Immature natural killer cell (primary cell): Measurements from ENCODE around the gene DNAJC10. TPM values are rescaled to one million over a fixed set of nuclear protein-coding genes. Genes with fewer than 3 reads are reported as not detected.
A peak's percentile ranks its signal among the peaks of the same experiment; 100 is the strongest.
"Not testable (repeated sequence)": the region's sequence is repeated elsewhere in the genome, so short reads cannot be mapped to it uniquely, and the experiment has no call there.

Source experiments
- DNase-seq, 3 donors: peaks; one replicate each; pipeline ENCODE4 v3.0.0; 2022; ENCODE audit warnings: mixed read lengths in 1 of 3
- H3K27ac Mint-ChIP-seq, 6 donors: one replicate each; pipeline ENCODE4 v1.8.0; 2020; ENCODE audit warnings: mixed read lengths in 6 of 6, mild to moderate bottlenecking in 5 of 6, inconsistent platforms in 4 of 6, moderate library complexity in 3 of 6
- H3K27me3 Mint-ChIP-seq, 3 donors: one replicate each; pipeline ENCODE4 v1.8.0; 2020 to 2021; ENCODE audit warnings: low read depth in 3 of 3, mild to moderate bottlenecking in 3 of 3, mixed read lengths in 3 of 3, moderate library complexity in 3 of 3, inconsistent platforms in 1 of 3
- H3K36me3 Mint-ChIP-seq, 3 donors: one replicate each; pipeline ENCODE4 v1.8.0; 2020; ENCODE audit warnings: mixed read lengths in 3 of 3, inconsistent platforms in 2 of 3, mild to moderate bottlenecking in 2 of 3
- H3K4me1 Mint-ChIP-seq, 2 donors: one replicate each; pipeline ENCODE4 v1.8.0; 2020; ENCODE audit warnings: inconsistent platforms in 2 of 2, mild to moderate bottlenecking in 2 of 2, mixed read lengths in 2 of 2, moderate library complexity in 1 of 2
- H3K4me3 Mint-ChIP-seq, 5 donors: one replicate each; pipeline ENCODE4 v1.8.0; 2020; ENCODE audit warnings: mild to moderate bottlenecking in 5 of 5, mixed read lengths in 5 of 5, inconsistent platforms in 3 of 5, moderate library complexity in 3 of 5
- H3K9me3 Mint-ChIP-seq, 6 donors: one replicate each; pipeline ENCODE4 v1.8.0; 2020; ENCODE audit warnings: mild to moderate bottlenecking in 6 of 6, mixed read lengths in 6 of 6, inconsistent platforms in 4 of 6, moderate library complexity in 3 of 6
- polyA plus RNA-seq, 3 donors: library from polyadenylated mRNA; unstranded; fragments of 300-500 nt; fragmentation: Illumina TruSeq; gene quantifications; one replicate each; pipeline ENCODE4 v1.2.3, GENCODE V29; 2021

The DNAJC10 gene
- polyA plus RNA-seq, 3 donors from 2014 or later, result 50.3 to 71.3 (median 62.3) TPM

DNA sequence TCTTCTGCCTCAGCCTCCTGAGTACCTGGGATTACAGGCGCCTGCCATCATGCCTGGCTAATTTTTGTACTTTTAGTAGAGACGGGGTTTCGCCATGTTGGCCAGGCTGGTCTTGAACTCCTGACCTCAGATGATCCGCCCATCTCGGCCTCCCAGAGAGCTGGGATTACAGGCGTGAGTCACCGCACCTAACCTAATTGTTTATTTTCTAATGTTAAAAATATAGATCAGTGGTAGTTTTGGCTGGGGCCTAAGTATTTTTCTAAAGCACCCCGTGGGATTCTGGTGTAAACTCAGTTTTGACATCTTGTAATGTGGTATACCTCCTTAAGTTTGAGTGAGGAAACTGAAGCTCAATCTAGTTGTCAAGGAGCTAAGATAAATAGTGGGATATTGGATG, 20.8 kb downstream of the DNAJC10 start:
- not testable (repeated sequence) for H3K4me3 Mint-ChIP-seq, DNase-seq, H3K27ac Mint-ChIP-seq, H3K27me3 Mint-ChIP-seq, H3K9me3 Mint-ChIP-seq
- Mint-ChIP-seq H3K36me3 (peaks cover 17 to 41% (median 31%) of the 10 kb centered on the region in 3 donors), H3K4me1 (peaks cover 8 to 23% of the 10 kb centered on the region in 2 donors)

DNA sequence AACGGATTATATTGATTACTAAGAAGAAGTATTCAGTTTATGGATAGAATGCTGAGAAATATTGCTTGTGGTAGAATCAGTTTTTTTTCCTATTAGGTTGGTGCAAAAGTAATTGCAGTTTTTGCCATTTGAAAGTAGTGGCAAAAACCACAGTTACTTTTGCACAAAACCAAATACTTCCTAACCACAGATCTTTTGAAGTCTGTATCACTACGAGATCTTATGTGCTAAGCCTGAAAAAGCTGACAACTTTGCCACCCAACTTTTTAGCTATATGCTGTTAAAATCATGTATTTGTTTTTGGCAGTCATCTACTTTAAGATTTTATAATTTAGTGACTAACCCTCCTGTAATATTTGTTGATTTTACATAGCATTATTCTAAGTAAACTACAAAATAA, 24.6 kb downstream of the DNAJC10 start:
- H3K4me1 Mint-ChIP-seq, result peaks cover 8 to 9% of the 10 kb centered on the region in 2 donors
- H3K36me3 Mint-ChIP-seq, result peaks cover 38 to 58% (median 43%) of the 10 kb centered on the region in 3 donors
- no peaks in the 10 kb centered on the region for H3K27me3 Mint-ChIP-seq
- DNase-seq, result peak in 1 of 3 donors; percentile 6
- H3K27ac Mint-ChIP-seq, result peak overlapping the region in 1 of 6 donors; percentile 11
- H3K9me3 Mint-ChIP-seq, result no peaks in the 10 kb centered on the region
- H3K4me3 Mint-ChIP-seq, result no peak overlapping the region

DNA sequence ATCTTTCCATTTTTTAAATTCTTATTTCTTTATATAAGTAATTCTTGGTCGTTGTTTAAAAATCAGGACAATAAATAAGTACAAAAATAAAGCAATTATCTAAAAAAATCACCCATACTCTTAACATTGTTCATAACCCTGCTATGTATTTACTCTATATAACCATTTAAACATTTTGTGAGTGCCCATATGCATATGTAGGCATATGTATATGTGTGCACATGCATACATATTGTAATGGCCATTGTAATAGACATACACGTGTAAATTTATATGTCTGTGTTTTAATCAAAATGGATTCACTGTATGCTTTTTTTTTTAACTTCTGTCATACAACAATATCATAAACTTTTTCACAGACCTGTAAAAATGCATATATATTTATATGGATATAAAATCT, 25.6 kb downstream of the DNAJC10 start:
- no peaks in the 10 kb centered on the region for H3K27me3 Mint-ChIP-seq
- DNase-seq, result no peak
- H3K4me3 Mint-ChIP-seq, result no peak overlapping the region
- H3K27ac Mint-ChIP-seq, result no peak overlapping the region
- no peaks in the 10 kb centered on the region for H3K9me3 Mint-ChIP-seq
- H3K4me1 Mint-ChIP-seq, result peaks cover 8 to 9% of the 10 kb centered on the region in 2 donors
- peaks cover 43 to 67% (median 45%) of the 10 kb centered on the region in 3 donors for H3K36me3 Mint-ChIP-seq

DNA sequence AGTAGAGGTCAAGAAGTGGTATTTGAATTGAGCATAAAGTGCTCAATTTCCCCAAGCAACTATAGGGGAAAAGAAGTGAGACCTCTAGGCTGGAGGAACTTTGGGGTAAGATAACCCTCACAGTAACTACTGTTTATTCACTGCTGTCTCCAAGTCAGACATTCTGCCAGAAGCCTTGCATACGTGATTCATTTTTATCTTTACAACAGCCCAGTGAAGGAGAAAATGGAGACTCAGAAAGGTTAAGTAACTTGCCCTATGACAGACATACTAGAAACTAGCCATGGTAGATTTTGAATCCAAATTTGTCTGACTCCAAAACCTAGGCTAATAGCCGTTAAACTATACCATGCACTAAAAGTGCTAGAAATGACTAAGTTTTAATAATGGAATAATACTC, 28.4 kb downstream of the DNAJC10 start:
- Mint-ChIP-seq H3K27me3 (no peaks in the 10 kb centered on the region), H3K36me3 (peaks cover 30 to 56% (median 32%) of the 10 kb centered on the region in 3 donors), H3K27ac (no peak overlapping the region)

DNA sequence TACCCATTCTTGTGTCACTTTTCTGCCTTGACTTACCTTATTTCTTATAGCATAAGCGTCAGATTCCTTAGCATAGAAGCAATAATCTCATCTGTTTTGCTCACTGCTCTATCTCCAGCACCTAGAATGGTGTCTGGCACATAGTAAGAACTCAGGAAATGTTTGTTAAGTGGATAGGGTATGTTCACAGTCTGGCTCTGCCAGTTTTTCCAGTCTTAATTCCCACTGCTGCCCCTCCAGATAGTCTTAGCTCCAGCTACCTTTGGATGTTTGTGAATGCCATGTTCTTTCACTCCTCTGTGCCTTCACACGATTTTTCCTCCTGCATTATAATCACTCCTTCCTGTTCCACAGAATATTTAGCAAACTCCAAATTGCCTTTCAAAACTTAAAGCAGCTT, 29.0 kb downstream of the DNAJC10 start:
- no peak overlapping the region for H3K27ac Mint-ChIP-seq
- DNase-seq, result no peak
- H3K4me3 Mint-ChIP-seq, result no peak overlapping the region
- H3K36me3 Mint-ChIP-seq, result peaks cover 34 to 59% (median 36%) of the 10 kb centered on the region in 3 donors
- H3K27me3 Mint-ChIP-seq, result no peaks in the 10 kb centered on the region
- H3K9me3 Mint-ChIP-seq, result no peaks in the 10 kb centered on the region
- peaks cover 8 to 9% of the 10 kb centered on the region in 2 donors for H3K4me1 Mint-ChIP-seq

More for the DNA sequence above, 28.4 kb downstream of the DNAJC10 start:
- DNase-seq, result no peak
- H3K4me1 Mint-ChIP-seq, result peaks cover 8 to 9% of the 10 kb centered on the region in 2 donors
- H3K9me3 Mint-ChIP-seq, result no peaks in the 10 kb centered on the region
- no peak overlapping the region for H3K4me3 Mint-ChIP-seq

DNA sequence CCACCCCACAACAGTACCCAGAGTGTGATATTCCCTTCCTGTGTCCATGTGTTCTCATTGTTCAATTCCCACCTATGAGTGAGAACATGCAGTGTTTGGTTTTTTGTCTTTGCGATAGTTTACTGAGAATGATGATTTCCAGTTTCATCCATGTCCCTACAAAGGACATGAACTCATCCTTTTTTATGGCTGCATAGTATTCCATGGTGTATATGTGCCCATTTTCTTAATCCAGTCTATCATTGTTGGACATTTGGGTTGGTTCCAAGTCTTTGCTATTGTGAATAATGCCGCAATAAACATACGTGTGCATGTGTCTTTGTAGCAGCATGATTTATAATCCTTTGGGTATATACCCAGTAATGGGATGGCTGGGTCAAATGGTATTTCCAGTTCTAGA, 29.8 kb downstream of the DNAJC10 start:
- H3K4me3 Mint-ChIP-seq, H3K27ac Mint-ChIP-seq, H3K4me1 Mint-ChIP-seq, H3K9me3 Mint-ChIP-seq, DNase-seq, H3K27me3 Mint-ChIP-seq: not testable (repeated sequence)
- peaks cover 39 to 67% (median 41%) of the 10 kb centered on the region in 3 donors for H3K36me3 Mint-ChIP-seq

DNA sequence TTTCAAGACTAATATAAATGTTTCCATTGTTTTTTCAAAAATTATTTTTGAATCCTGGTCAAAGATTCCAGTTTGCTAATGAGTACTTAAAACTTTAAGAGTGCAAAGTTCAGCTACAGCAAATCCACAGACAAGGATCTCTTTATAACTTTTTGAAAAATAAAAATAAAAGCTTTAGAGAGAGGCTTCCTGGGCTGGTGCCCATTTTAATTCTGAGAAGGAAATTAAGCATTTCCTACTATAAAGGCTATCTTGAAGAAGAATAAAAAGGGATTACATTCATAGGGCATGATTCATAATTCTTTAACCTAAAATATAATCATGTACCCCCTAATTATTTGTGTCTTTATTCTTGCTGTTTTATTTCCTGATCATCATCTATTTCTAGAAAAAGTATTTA, 38.2 kb downstream of the DNAJC10 start:
- no peak for DNase-seq
- H3K36me3 Mint-ChIP-seq, result peaks cover 38 to 67% (median 40%) of the 10 kb centered on the region in 3 donors
- H3K4me3 Mint-ChIP-seq, result no peak overlapping the region
- no peaks in the 10 kb centered on the region for H3K4me1 Mint-ChIP-seq
- H3K9me3 Mint-ChIP-seq, result no peaks in the 10 kb centered on the region
- no peak overlapping the region for H3K27ac Mint-ChIP-seq
- no peaks in the 10 kb centered on the region for H3K27me3 Mint-ChIP-seq

DNA sequence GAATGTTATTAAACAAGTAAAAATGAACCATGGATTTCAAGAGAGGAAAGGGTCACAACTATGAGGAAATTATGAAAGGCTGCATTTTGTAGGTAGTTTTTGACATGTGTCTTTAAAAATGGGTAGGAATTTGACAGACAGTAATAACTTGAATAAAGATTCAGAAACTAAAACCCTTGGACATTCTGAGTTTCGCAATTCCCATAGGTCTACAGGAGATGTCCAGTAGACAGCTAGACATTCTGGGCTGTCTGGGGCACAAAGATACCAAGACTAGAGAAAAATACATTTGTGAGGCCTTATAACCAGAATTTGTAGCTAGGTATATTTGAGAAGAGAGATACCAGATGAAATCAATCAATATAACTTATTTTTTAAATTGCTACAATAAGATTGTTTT, 42.3 kb downstream of the DNAJC10 start:
- Mint-ChIP-seq H3K9me3 (no peaks in the 10 kb centered on the region), H3K27me3 (peaks cover 0 to 1% (median 0%) of the 10 kb centered on the region in 3 donors), H3K4me1 (no peaks in the 10 kb centered on the region), H3K36me3 (peaks cover 35 to 62% (median 44%) of the 10 kb centered on the region in 3 donors), H3K27ac (no peak overlapping the region), H3K4me3 (no peak overlapping the region)
- no peak for DNase-seq

DNA sequence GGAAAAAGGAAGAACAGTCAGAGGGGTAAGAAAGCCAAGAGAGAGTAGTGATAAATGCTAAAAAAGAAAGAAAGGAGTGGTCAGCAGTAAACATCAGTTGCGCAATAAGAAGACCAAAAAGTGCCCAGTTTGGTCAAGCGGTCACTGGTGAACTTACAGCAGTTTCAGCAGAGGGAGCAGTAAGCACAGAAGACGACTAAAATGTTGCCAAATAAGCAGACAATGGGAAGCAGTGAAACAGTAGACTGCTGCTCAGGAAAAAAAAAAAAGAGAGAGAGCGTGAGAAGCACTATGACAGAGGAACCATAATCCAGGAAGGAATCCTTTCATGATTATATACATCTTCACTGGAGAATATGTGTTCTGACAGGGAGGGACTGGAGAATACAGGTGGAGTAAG, 45.8 kb downstream of the DNAJC10 start:
- H3K27ac Mint-ChIP-seq, result peak overlapping the region in 3 of 6 donors; percentile 17 to 37 (median 23)
- peaks cover 0 to 1% (median 0%) of the 10 kb centered on the region in 3 donors for H3K27me3 Mint-ChIP-seq
- DNase-seq, result no peak

DNA sequence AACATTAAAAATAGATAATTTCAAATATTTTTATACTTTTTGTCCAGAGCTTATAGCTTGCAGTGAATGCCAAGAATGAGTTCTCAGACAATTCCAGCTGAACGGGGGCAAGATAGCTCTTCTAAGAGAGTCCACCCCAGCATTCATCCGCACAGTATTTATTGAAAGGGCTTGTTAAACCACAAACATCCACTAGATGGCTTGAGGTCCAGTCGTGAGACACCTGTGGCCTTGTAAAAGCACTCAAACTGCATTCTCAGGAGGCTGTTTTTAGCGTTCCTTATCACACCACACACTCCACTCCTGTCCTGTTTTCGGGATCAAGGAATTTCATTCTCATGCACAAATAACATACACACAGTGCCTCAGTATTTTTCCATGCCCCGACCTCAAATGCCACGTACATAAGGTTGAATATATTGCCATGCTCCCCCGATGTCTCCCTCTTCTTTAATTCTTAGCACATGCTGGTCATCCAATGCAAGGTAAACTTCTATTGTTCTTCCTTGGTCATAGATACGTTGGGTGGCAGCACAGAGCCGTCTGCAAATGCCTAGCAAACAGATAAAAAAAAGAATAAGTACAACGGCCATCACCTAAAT, 47.4 kb downstream of the DNAJC10 start:
- no peak for DNase-seq
- no peaks in the 10 kb centered on the region for H3K4me1 Mint-ChIP-seq
- peaks cover 0 to 1% (median 0%) of the 10 kb centered on the region in 3 donors for H3K27me3 Mint-ChIP-seq
- H3K9me3 Mint-ChIP-seq, result peaks cover 0 to 3% (median 0%) of the 10 kb centered on the region in 6 donors
- H3K4me3 Mint-ChIP-seq, result no peak overlapping the region
- H3K27ac Mint-ChIP-seq, result no peak overlapping the region
- H3K36me3 Mint-ChIP-seq, result peaks cover 35 to 71% (median 40%) of the 10 kb centered on the region in 3 donors

More for the DNA sequence above, 45.8 kb downstream of the DNAJC10 start:
- H3K36me3 Mint-ChIP-seq, result peaks cover 26 to 68% (median 38%) of the 10 kb centered on the region in 3 donors
- H3K9me3 Mint-ChIP-seq, result no peaks in the 10 kb centered on the region
- H3K4me3 Mint-ChIP-seq, result no peak overlapping the region
- H3K4me1 Mint-ChIP-seq, result no peaks in the 10 kb centered on the region

DNA sequence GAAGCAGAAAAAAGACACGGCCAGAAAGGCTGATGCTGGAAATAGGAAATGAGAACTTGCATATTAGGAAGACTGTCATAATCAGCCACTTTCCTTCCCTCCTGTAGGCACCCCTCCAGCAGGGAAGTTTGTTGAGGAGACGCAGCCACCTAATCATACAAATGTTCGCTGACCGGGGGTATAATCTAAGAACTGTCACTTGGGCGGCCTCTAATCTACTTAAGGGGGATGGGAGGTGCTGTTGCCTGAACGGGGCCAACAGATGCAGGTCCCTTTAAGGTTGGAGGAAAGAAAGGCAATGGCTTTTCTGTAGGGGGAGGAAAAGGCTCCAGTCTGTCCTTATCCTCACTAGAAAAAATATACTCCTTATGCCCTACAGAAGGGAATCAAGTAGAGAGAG, 50.6 kb downstream of the DNAJC10 start:
- Mint-ChIP-seq H3K36me3 (peaks cover 41 to 78% (median 50%) of the 10 kb centered on the region in 3 donors), H3K27ac (no peak overlapping the region), H3K4me1 (no peaks in the 10 kb centered on the region)

DNA sequence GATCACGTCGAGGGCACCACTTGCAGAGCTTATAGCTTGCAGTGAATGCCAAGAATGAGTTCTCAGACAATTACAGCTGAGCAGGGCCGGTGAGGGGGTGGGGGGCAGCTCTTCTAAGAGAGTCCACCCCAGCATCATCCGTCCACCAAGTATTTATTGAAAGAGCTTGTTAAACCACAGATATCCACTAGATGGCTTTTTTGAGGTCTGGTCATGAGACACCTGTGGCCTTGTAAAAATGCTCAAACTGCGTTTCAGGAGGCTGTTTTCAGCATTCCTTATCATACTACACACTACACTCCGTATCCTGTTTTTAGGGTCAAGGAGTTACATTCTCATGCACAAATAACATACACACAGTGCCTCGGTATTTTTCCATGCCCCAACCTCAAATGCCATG, 51.5 kb downstream of the DNAJC10 start:
- Mint-ChIP-seq H3K36me3 (peaks cover 39 to 80% (median 49%) of the 10 kb centered on the region in 3 donors), H3K27ac (peak overlapping the region in 1 of 6 donors; percentile 11)

More for the DNA sequence above, 50.6 kb downstream of the DNAJC10 start:
- H3K27me3 Mint-ChIP-seq, result peaks cover 0 to 1% (median 0%) of the 10 kb centered on the region in 3 donors
- H3K4me3 Mint-ChIP-seq, result no peak overlapping the region
- peaks cover 1 to 15% (median 5%) of the 10 kb centered on the region in 6 donors for H3K9me3 Mint-ChIP-seq
- DNase-seq, result no peak

DNA sequence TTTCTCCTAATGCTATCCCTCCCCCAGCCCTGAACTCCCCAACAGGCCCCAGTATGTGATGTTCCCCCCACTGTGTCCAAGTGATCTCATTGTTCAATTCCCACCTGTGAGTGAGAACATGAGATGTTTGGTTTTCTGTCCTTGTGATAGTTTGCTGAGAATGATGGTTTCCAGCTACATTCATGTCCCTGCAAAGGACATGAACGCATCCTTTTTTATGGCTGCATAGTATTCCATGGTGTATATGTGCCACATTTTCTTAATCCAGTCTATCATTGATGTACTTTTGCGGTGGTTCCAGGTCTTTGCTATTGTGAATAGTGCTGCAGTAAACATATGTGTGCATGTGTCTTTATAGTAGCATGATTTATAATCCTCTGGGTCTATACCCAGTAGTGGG, 52.9 kb downstream of the DNAJC10 start:
- peaks cover 5 to 23% (median 11%) of the 10 kb centered on the region in 6 donors for H3K9me3 Mint-ChIP-seq
- H3K27me3 Mint-ChIP-seq, DNase-seq, H3K4me1 Mint-ChIP-seq, H3K4me3 Mint-ChIP-seq: not testable (repeated sequence)
- H3K27ac Mint-ChIP-seq, result peak overlapping the region in 1 of 6 donors; percentile 11
- peaks cover 42 to 87% (median 60%) of the 10 kb centered on the region in 3 donors for H3K36me3 Mint-ChIP-seq

More for the DNA sequence above, 51.5 kb downstream of the DNAJC10 start:
- H3K4me1 Mint-ChIP-seq, result no peaks in the 10 kb centered on the region
- no peaks in the 10 kb centered on the region for H3K27me3 Mint-ChIP-seq
- H3K4me3 Mint-ChIP-seq, result no peak overlapping the region
- no peak for DNase-seq
- H3K9me3 Mint-ChIP-seq, result peaks cover 5 to 23% (median 9%) of the 10 kb centered on the region in 6 donors

DNA sequence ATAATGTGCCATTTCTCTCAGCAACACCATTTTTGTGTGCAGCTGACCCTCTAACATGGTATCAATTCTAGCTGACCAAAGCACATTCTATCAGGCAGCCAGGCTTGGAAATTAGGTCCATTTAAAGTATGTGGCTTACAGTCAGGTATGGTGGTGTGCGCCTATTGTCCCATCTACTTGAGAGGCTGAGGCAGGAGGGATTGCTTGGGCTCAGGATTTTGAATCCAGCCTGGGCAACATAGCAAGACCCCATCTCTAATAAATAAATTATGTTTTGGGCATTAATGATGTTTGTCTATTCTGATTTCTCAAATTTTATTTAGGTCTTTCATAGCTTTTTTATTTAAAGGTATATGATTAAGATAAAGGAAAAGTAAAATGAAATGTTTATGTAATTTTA, 63.3 kb downstream of the DNAJC10 start:
- Mint-ChIP-seq H3K4me1 (no peaks in the 10 kb centered on the region), H3K27me3 (peaks cover 0 to 1% (median 0%) of the 10 kb centered on the region in 3 donors), H3K27ac (no peak overlapping the region), H3K9me3 (no peaks in the 10 kb centered on the region), H3K4me3 (no peak overlapping the region), H3K36me3 (peaks cover 32 to 52% (median 35%) of the 10 kb centered on the region in 3 donors)
- no peak for DNase-seq
